ENCODE data around the gene OTOR. TPM values are rescaled to one million over a fixed set of nuclear protein-coding genes. Genes with fewer than 3 reads are reported as not detected.

Gene OTOR
- total RNA-seq, 1 donor from 2014 or later, result not detected

GRCh38 chr20:16744178-16744807 lies 3.9 kb upstream of the OTOR start:
- DNase-seq (ENCODE audit: low spot score), result no peak
- intact Hi-C loops (cut with DNase I), result no loop called here

DNA sequence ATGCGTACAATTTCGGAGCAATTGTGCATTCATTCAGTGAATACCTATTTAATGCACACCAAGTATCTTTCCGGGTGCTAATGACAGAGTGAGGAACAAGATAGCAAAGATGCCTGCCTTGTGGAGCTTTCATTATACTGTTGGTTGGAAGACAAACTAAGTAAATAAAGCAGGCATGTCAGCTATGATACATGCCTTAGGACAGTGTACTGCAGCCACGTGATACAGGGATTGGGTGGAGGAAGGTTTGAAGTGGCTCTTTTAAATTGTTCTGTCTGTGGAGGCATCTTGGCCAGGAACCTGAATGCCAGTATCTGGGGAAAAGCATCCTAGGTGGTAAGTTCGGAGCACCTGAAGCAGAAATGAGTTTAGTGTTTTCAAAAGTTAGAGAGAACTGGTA lies 3.0 kb upstream of the OTOR start:
- DNase-seq (ENCODE audit: low spot score), result no peak
- intact Hi-C loops (cut with DNase I), result loop anchor here (5.0 kb wide), 1 partner anchor 48 kb away; no protein-coding TSS in a partner anchor

DNA sequence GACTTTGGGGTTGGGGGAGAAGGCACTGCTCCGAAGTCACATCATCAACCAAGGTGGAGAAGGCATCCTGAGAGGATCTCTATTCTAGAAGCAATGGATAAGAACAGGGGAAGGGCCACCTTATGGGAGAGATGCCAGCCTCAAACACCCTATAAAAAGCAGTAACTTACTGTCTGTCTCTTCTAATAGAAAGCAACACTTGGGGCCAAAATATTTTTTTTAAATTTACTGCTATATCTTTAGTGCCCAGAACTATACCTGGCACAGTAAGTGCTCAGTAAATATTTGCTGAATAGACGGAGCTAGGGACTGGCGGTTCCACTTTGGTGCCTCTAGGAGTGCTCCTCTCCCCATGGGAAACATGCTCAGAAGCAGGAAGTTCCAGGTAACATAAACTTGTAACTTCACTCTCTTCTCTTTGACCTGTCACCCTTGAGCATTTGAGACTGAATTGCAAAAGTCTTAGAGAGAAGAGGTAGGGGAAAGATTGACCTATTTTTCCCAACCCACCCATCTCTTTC lies 807 bp upstream of the OTOR start:
- no peak for DNase-seq (ENCODE audit: low spot score)
- intact Hi-C loops (cut with DNase I), result loop anchor here (5.0 kb wide), 1 partner anchor 50 kb away; no protein-coding TSS in a partner anchor

GRCh38 chr20:16749573-16749972 lies 1.4 kb downstream of the OTOR start:
- intact Hi-C loops (cut with DNase I), result loop anchor here (5.0 kb wide), 1 partner anchor 52 kb away; no protein-coding TSS in a partner anchor
- DNase-seq (ENCODE audit: low spot score), result no peak

- intact Hi-C loops (cut with DNase I), result no loop called here
- DNase-seq (ENCODE audit: low spot score), result no peak
Measured at GRCh38 chr20:16752082-16752481, 3.9 kb downstream of the OTOR start.

GRCh38 chr20:16752901-16753300 lies 4.7 kb downstream of the OTOR start:
- intact Hi-C loops (cut with DNase I), result no loop called here
- DNase-seq (ENCODE audit: low spot score), result no peak

GRCh38 chr20:16758454-16759180 lies 10.5 kb downstream of the OTOR start:
- no peak for DNase-seq (ENCODE audit: low spot score)
- intact Hi-C loops (cut with DNase I), result no loop called here

DNA sequence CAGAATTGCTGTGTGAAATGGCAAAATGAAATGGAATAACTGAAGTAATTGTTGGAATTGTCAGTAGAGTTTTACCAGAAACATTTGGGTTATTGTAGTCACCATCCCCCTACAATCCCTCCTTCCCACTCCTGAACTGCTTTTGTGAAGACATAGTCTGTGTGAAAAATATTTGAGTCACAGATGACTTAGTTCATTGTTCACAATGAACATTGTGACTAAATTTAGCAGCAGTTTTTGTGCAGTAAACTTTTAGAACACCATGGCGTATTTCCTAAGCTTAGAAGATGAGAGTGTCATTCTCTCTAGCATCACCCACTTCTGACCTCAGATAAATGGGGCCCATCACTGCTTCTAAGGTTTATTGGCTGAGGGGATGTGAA lies 11.0 kb downstream of the OTOR start:
- intact Hi-C loops (cut with DNase I), result no loop called here
- DNase-seq (ENCODE audit: low spot score), result no peak

DNA sequence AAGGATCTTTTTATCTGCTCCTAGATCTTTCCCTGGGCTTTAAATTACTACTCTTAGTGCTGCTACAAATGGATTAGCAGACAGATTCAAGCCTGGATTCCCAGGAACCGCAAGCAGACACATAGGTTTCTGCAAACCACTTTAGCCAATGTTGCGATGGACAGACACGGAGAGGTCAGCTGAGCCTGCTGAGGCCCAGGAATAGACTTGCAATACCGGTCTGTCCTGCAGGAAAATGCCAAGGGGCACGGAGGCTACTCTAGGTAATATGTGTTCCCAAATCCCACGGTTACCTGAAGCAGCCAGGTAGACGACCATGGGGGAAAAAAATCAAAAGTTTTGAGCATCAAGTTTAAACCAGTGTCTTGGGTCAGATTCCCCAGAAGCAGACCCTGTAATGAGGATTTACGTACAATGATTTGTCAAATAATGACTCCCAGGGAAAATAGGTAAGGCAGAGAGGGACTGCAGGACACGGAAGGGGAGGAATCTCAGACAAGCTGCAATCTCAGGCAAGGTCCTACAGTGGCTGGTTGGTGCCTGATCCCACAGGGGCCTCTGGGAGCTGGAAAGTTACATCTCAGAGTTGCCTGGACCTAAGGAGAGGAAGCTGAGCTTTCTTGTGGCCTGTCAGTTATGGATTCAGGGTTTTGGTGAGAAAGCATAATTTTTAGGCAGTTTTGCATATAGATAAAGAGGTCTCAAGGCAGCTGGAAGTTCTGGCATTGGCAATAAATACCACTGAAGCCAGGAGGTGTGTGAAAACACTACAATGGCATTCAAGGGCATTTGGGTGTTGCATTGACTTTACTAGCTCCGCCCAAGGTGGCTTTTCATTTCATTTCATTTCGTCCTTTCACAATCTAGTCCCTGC lies 12.5 kb downstream of the OTOR start:
- intact Hi-C loops (cut with DNase I), result loop anchor here (5.0 kb wide), 1 partner anchor 243 kb away; no protein-coding TSS in a partner anchor
- no peak for DNase-seq (ENCODE audit: low spot score)

- intact Hi-C loops (cut with DNase I), result loop anchor here (5.0 kb wide), 1 partner anchor 244 kb away; no protein-coding TSS in a partner anchor
- DNase-seq (ENCODE audit: low spot score), result no peak
Measured at GRCh38 chr20:16761305-16761829, 13.2 kb downstream of the OTOR start.

DNA sequence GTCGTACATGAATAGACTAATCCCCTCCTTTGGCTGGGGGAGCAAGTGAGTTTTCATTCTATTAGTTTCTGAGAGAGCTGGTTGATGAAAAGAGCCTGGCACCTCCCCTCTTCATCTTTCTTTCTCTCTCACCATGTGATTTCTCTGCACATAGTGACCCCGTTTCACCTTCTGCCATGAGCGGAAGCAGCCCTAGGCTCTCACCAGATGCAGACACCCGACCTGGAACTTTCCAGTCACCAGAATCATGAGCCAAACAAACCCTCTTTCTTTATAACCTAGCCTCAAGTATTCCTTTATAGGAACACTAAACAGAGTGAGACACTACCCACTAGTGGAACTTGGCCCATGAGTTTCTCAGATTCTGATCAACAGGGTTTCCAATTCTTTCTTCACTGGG lies 16.4 kb downstream of the OTOR start:
- no peak for DNase-seq (ENCODE audit: low spot score)
- intact Hi-C loops (cut with DNase I), result loop anchor here (5.0 kb wide), 1 partner anchor 247 kb away; no protein-coding TSS in a partner anchor

GRCh38 chr20:16771213-16771612 lies 23.1 kb downstream of the OTOR start:
- DNase-seq (ENCODE audit: low spot score), result no peak
- intact Hi-C loops (cut with DNase I), result no loop called here

DNA sequence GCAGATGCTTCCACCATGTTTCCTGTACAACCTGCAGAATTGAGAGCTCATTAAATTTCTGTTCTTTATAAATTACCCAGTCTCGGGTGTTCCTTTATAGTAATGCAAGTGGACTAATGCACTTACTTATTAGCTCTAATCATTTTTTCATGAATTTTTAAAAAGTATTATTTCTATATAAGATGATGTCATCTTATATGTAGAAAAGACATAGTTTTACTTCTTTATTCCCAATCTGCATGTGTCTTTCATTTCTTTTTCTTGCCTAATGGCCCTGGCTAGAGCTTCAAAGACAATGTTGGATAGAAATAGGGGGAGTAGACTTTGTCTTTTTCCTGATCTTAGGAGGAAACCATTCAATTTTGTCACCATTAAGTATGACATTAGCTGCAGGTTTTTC lies 27.8 kb downstream of the OTOR start:
- intact Hi-C loops (cut with DNase I), result no loop called here
- DNase-seq (ENCODE audit: low spot score), result no peak

- intact Hi-C loops (cut with DNase I), result no loop called here
- no peak for DNase-seq (ENCODE audit: low spot score)
Measured at GRCh38 chr20:16777126-16777525, 29.0 kb downstream of the OTOR start.

GRCh38 chr20:16778159-16778558 lies 30.0 kb downstream of the OTOR start:
- DNase-seq (ENCODE audit: low spot score), result no peak
- intact Hi-C loops (cut with DNase I), result no loop called here

DNA sequence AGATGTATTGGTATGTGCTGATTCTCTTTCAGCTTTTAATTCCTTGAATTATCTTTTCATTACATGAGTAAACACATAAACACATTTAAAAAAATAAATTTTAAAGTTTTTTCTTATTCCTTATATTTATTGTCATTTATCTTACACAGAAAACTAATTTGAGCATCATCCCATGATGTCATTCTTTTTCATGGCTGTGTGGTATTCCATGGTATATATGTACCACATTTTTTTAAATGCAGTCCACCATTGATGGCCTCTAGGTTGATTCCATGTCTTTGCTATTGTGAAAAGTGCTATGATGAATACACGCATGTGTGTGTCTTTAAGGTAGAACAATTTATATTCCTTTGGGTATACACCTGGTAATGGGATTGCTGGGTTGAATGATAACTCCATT lies 33.3 kb downstream of the OTOR start:
- no peak for DNase-seq (ENCODE audit: low spot score)

DNA sequence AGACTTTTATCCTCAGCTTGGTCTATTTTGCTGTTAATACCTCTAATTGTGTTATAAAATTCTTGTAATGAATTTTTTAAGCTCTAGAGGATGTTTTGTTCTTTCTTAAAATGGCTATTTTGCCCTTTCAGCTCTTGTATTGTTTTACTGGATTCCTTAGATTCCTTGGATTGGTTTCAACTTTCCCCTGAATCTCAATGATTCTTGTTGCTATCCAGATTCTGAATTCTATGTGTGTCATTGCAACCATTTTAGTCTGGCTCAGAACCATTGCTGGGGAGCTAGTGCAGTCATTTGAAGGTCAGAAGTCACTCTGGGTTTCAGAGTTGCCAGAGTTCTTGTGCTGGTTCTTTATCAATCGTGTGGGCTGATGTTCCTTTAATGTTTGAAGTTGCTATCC lies 37.1 kb downstream of the OTOR start:
- no peak for DNase-seq (ENCODE audit: low spot score)
- intact Hi-C loops (cut with DNase I), result no loop called here

More for the DNA sequence above, 33.3 kb downstream of the OTOR start:
- intact Hi-C loops (cut with DNase I), result no loop called here
